Measurements from ENCODE around the gene TMEM200C. TPM values are rescaled to one million over a fixed set of nuclear protein-coding genes. Genes with fewer than 3 reads are reported as not detected.

TMEM200C gene
- total and polyA plus RNA-seq, 10 of the 15 experiments (the other 5 are each of a cell fraction or from before 2014, with no cell fraction given) = not detected

GRCh38 chr18:5914016-5914415, 18.7 kb upstream of the TMEM200C start (continued):
- TF ChIP-seq, protein P1, sequence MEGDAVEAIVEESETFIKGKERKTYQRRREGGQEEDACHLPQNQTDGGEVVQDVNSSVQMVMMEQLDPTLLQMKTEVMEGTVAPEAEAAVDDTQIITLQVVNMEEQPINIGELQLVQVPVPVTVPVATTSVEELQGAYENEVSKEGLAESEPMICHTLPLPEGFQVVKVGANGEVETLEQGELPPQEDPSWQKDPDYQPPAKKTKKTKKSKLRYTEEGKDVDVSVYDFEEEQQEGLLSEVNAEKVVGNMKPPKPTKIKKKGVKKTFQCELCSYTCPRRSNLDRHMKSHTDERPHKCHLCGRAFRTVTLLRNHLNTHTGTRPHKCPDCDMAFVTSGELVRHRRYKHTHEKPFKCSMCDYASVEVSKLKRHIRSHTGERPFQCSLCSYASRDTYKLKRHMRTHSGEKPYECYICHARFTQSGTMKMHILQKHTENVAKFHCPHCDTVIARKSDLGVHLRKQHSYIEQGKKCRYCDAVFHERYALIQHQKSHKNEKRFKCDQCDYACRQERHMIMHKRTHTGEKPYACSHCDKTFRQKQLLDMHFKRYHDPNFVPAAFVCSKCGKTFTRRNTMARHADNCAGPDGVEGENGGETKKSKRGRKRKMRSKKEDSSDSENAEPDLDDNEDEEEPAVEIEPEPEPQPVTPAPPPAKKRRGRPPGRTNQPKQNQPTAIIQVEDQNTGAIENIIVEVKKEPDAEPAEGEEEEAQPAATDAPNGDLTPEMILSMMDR (IDR thresholded peaks at IDR 0.05 in 2 of 3, conservative IDR thresholded peaks at IDR 0.05 in 1 of 3; ENCODE audit: control insufficient read depth in 2 of 3, extremely low read depth in 1 of 3, insufficient read depth in 1 of 3, low read depth in 3 of 3, low read length in 3 of 3) = no peak
- no peak for TF ChIP-seq CEBPB (IDR thresholded peaks at IDR 0.05; ENCODE audit: borderline replicate concordance in 1 of 2, low read depth in 2 of 2, low read length in 2 of 2)
- TF ChIP-seq RFX5 (IDR thresholded peaks at IDR 0.05; ENCODE audit: low read depth, low read length) = no peak
- TF ChIP-seq ZSCAN29 (IDR thresholded peaks at IDR 0.05) = no peak
- TF ChIP-seq SIX5 (IDR thresholded peaks at IDR 0.05; ENCODE audit: low read depth, low read length, severe bottlenecking) = no peak
- TF ChIP-seq GABPA (IDR thresholded peaks at IDR 0.05; ENCODE audit: low read depth) = no peak
- no peak for TF ChIP-seq CREM (IDR thresholded peaks at IDR 0.05; ENCODE audit: low read depth)
- TF ChIP-seq STAT1 (conservative IDR thresholded peaks at IDR 0.05) = no peak

DNA sequence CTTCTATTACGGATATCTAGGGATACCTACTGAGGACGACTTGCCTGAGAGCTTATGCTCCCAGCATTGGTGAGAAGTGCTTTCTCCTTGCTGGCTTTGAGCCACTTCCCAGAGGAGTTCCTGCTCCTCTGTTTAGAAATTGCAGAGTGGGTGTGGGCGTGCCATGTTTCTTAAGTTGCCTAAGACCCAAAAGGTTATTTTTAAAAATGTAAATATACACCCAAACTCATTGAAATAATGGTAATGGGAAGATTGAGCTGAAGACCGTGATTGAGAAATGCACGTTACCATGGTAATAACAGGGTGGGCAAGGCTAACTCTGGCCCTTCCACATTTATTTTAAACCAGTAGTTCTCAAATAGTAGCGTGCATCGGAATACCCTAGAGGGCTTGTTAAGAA, 17.2 kb upstream of the TMEM200C start:
- in situ Hi-C loops (cut with MboI) = no loop called here
- 26% methylated on average over 7 of the region's 7 CpGs for WGBS (ENCODE audit: insufficient coverage, insufficient replicate concordance, low lambda C conversion rate, missing lambda C conversion rate)
- RAD21 ChIA-PET (ENCODE audit: unreplicated experiment) = no interaction called here
- intact Hi-C loops (cut with micrococcal nuclease; ENCODE audit: unreplicated experiment) = no loop called here
- no peak overlapping the region for H3K9ac ChIP-seq (ENCODE audit: control insufficient read depth, insufficient read depth, low read length)
- no peak for ATAC-seq
- no peaks in the 10 kb centered on the region for H3K9me3 ChIP-seq (replicated peaks; ENCODE audit: control insufficient read depth, insufficient read depth, low read length)
- H3K27me3 ChIP-seq (replicated peaks in 1 of 2; ENCODE audit: control insufficient read depth in 2 of 2, insufficient read depth in 2 of 2, low read length in 1 of 2) = peaks cover 0 to 2% of the 10 kb centered on the region in 2 experiments; a peak in 1 of 4 replicates
- no peak overlapping the region for H2AFZ ChIP-seq (ENCODE audit: control insufficient read depth, low read depth, low read length)
- BruUV-seq (replicated peaks) = no TSS peak
- POLR2A ChIA-PET = no interaction called here
- no peak for TF ChIP-seq USF2 (IDR thresholded peaks at IDR 0.05; ENCODE audit: borderline replicate concordance, low read depth, low read length)
- TF ChIP-seq NR2C1 (IDR thresholded peaks at IDR 0.05) = no peak
- TF ChIP-seq RFX5 (IDR thresholded peaks at IDR 0.05; ENCODE audit: low read depth, low read length) = no peak
- TF ChIP-seq ZNF384 (IDR thresholded peaks at IDR 0.05; ENCODE audit: borderline replicate concordance, low read depth, low read length) = no peak
- no peaks in the 10 kb centered on the region for H4K20me1 ChIP-seq (ENCODE audit: control insufficient read depth, insufficient read depth)
- no peaks in the 10 kb centered on the region for H3K36me3 ChIP-seq (ENCODE audit: control insufficient read depth in 2 of 2, insufficient read depth in 2 of 2, low read length in 1 of 2)
- H3K4me1 ChIP-seq (ENCODE audit: control insufficient read depth, insufficient read depth, low read length) = no peaks in the 10 kb centered on the region
- H3K4me2 ChIP-seq (ENCODE audit: control insufficient read depth, insufficient read depth) = no peak overlapping the region
- CTCF ChIA-PET = no interaction called here
- no peak overlapping the region for H3K27ac ChIP-seq (ENCODE audit: control insufficient read depth, insufficient read depth)
- H3K79me2 ChIP-seq (ENCODE audit: control insufficient read depth, insufficient read depth, low read length) = no peaks in the 10 kb centered on the region
- SMC1A ChIA-PET (ENCODE audit: uncharacterized antibody, unreplicated experiment) = no interaction called here
- H3K4me3 ChIP-seq = no peak overlapping the region
- no peak for DNase-seq (ENCODE audit: low read depth, low spot score)
- FAIRE-seq = no peak

Data from GM12878 (cell line).